ENCODE data around the gene FZD7. TPM values are rescaled to one million over a fixed set of nuclear protein-coding genes. Genes with fewer than 3 reads are reported as not detected.

Gene FZD7
- total and polyA plus RNA-seq, 3 donors from 2014 or later: 7.1 to 9.1 (median 8.3) TPM

DNA sequence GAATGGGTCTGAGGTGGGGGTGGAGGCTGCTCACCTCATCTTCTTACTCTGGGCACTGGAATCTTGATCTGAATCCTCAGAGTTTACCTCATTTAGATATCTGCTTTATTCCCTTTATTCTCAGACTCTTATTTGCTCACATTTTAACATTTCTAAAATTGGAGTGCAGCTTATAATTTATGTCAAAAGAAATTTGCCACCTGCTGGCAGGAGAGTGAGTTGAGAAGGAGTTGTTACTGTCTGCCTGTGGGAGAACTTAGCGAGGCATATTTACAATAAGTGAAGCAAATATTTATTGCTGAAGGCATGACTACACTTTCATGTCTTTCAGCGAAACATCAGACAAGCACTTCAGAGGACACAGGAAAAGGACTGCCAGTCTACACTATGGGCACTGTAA is 23.0 kb downstream of the FZD7 start:
- Histone ChIP-seq H3K27ac (no peak overlapping the region), H3K9me3 (no peaks in the 10 kb centered on the region), H3K36me3 (ENCODE audit: low read depth, missing control alignments) (no peaks in the 10 kb centered on the region), H3K4me3 (no peak overlapping the region), H3K4me1 (no peaks in the 10 kb centered on the region), H3K27me3 (no peaks in the 10 kb centered on the region)
- WGBS, 2 donors: 67 to 75% methylated on average over 2 of the region's 2 CpGs
- intact Hi-C loops (cut with DNase I; ENCODE audit: low total_unique reads): no loop called here
- TF ChIP-seq POLR2A (IDR thresholded peaks at IDR 0.05): no peak
- TF ChIP-seq, protein P1, sequence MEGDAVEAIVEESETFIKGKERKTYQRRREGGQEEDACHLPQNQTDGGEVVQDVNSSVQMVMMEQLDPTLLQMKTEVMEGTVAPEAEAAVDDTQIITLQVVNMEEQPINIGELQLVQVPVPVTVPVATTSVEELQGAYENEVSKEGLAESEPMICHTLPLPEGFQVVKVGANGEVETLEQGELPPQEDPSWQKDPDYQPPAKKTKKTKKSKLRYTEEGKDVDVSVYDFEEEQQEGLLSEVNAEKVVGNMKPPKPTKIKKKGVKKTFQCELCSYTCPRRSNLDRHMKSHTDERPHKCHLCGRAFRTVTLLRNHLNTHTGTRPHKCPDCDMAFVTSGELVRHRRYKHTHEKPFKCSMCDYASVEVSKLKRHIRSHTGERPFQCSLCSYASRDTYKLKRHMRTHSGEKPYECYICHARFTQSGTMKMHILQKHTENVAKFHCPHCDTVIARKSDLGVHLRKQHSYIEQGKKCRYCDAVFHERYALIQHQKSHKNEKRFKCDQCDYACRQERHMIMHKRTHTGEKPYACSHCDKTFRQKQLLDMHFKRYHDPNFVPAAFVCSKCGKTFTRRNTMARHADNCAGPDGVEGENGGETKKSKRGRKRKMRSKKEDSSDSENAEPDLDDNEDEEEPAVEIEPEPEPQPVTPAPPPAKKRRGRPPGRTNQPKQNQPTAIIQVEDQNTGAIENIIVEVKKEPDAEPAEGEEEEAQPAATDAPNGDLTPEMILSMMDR (IDR thresholded peaks at IDR 0.05): no peak
- no peak for DNase-seq

DNA sequence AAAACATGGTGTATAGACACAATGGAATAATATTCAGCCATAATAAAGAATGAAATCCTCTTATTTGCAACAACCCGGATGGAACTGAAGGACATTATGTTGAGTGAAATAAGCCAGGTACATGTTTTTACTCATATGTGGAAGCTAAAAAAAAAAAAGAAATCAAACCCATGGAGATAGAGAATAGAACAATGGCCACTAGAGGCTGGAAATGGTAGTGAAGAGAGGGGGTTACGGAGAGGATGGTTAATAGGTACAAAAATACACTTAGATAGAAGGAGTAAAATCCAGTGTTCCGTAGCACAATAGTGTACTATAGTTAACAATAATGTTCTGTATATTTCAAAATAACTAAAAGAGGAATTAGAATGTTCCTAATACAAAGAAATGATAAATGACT is 26.6 kb downstream of the FZD7 start:
- intact Hi-C loops (cut with DNase I; ENCODE audit: low total_unique reads): no loop called here
- no peak overlapping the region for H3K4me3 ChIP-seq
- H3K9me3 ChIP-seq: no peaks in the 10 kb centered on the region
- WGBS, 2 donors: 82 to 93% methylated on average over 3 of the region's 3 CpGs
- DNase-seq: no peak
- no peaks in the 10 kb centered on the region for H3K36me3 ChIP-seq (ENCODE audit: low read depth, missing control alignments)
- TF ChIP-seq, protein P1 (IDR thresholded peaks at IDR 0.05): no peak
- TF ChIP-seq POLR2A (IDR thresholded peaks at IDR 0.05): no peak
- peaks cover 6% of the 10 kb centered on the region for H3K4me1 ChIP-seq
- no peak overlapping the region for H3K27ac ChIP-seq
- H3K27me3 ChIP-seq: no peaks in the 10 kb centered on the region

DNA sequence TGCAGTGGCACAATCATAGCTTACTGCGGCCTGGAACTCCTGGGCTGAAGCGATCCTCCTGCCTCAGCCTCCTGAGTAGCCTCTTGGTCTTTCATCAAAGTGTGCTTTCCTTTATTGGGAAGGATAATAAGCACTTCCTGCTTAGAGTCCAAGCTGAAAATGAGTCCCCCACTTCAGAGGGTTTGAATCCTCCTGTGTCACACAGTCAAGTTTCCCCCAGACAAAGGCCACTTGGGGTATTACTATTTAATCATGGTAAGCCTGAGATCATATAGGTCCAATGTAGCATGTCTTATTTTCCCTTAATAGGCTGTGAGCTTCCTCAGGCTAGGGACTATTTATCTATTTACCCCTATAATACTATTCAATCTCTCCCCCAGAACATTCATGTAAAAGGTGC is 28.0 kb downstream of the FZD7 start:
- 93 to 97% methylated on average over 2 of the region's 2 CpGs for WGBS, 2 donors
- H3K27ac ChIP-seq: no peak overlapping the region
- H3K27me3 ChIP-seq: no peaks in the 10 kb centered on the region
- intact Hi-C loops (cut with DNase I; ENCODE audit: low total_unique reads): no loop called here
- TF ChIP-seq, protein P1 (IDR thresholded peaks at IDR 0.05): no peak
- no peak for TF ChIP-seq POLR2A (IDR thresholded peaks at IDR 0.05)
- no peak overlapping the region for H3K4me3 ChIP-seq
- no peaks in the 10 kb centered on the region for H3K9me3 ChIP-seq
- H3K4me1 ChIP-seq: peaks cover 6% of the 10 kb centered on the region
- H3K36me3 ChIP-seq (ENCODE audit: low read depth, missing control alignments): no peaks in the 10 kb centered on the region
- DNase-seq: no peak

DNA sequence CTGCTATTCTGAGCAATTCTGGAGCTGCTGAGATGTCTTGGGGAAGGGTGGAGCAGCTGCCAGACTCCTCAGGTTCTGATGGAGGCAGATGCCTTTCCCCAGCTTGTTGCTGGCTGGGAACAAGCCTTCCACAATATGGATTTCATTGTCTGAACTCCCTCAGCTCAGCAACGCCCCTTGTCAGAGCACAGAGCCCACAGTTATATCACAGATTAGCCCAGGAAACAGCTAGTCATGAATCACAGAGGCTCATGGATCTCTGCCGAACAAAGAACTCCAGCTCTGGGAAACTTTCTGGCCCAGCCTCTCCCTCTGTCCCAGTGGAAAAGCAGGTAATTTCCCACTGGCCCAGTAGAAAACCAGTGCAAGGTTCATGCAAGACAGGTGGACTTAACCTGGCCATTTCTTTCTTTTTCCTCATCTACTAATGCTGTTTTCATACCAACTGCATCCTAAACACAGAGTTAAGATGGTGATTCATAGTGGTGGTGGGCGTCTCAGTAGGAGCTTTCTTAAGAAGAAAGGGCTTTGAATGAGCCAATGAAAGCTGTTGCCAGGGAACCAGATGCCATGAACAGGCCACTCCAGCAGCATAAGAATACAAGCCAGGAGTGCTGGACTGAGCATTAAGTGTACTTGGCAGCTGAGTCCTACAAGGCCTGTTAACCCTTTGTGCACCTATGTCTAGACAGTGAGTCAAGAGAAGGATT is 30.7 kb downstream of the FZD7 start:
- DNase-seq: no peak
- Histone ChIP-seq H3K27me3 (no peaks in the 10 kb centered on the region), H3K4me1 (peaks cover 6% of the 10 kb centered on the region), H3K9me3 (no peaks in the 10 kb centered on the region), H3K36me3 (ENCODE audit: low read depth, missing control alignments) (no peaks in the 10 kb centered on the region), H3K4me3 (no peak overlapping the region), H3K27ac (no peak overlapping the region)
- TF ChIP-seq POLR2A (IDR thresholded peaks at IDR 0.05): no peak
- TF ChIP-seq, protein P1 (IDR thresholded peaks at IDR 0.05): no peak
- intact Hi-C loops (cut with DNase I; ENCODE audit: low total_unique reads): no loop called here
- WGBS, 2 donors: 38 to 46% methylated on average over 3 of the region's 3 CpGs

DNA sequence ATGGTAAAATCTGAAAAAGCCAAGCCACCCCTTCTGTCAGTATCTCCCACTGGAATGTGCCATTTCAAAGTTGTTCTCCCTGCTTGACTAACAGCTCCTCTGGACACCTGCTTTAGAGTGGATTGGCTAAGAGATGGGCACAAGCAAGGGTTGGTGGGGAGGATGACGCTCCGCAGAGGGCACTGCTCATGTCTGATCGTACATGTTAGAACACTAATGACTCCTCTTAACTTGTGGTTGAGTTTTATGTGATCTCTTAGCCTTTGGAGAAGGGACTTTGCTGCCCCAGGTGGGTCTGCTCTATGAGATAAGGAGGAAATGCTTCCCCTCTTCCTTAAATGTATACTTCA is 31.2 kb downstream of the FZD7 start:
- no peak overlapping the region for H3K27ac ChIP-seq
- 88 to 92% methylated on average over 3 of the region's 3 CpGs for WGBS, 2 donors
- intact Hi-C loops (cut with DNase I; ENCODE audit: low total_unique reads): no loop called here

More for the DNA sequence above, 31.2 kb downstream of the FZD7 start:
- DNase-seq: no peak
- H3K4me3 ChIP-seq: no peak overlapping the region
- H3K27me3 ChIP-seq: no peaks in the 10 kb centered on the region
- H3K9me3 ChIP-seq: no peaks in the 10 kb centered on the region
- peaks cover 6% of the 10 kb centered on the region for H3K4me1 ChIP-seq
- no peak for TF ChIP-seq POLR2A (IDR thresholded peaks at IDR 0.05)
- TF ChIP-seq, protein P1 (IDR thresholded peaks at IDR 0.05): no peak
- no peaks in the 10 kb centered on the region for H3K36me3 ChIP-seq (ENCODE audit: low read depth, missing control alignments)

All from testis (tissue), 3 donors.